Astrocyte (in vitro differentiated cells and primary cell): Measurements from ENCODE around the gene UGT1A4.

ENCODE experiments used
- CTCF ChIP-seq: IDR thresholded peaks from 2 replicates; pipeline ENCODE4 v1.5.1; 2011; ENCODE audit warnings: low read depth, mild to moderate bottlenecking, inconsistent platforms, low read length, moderate library complexity; ENCODE audit not compliant: insufficient read depth
- EZH2 ChIP-seq: IDR thresholded peaks from 2 replicates; pipeline ENCODE4 v1.6.1; 2012; ENCODE audit warnings: mild to moderate bottlenecking, low read length, inconsistent platforms; ENCODE audit not compliant: insufficient read depth

DNA sequence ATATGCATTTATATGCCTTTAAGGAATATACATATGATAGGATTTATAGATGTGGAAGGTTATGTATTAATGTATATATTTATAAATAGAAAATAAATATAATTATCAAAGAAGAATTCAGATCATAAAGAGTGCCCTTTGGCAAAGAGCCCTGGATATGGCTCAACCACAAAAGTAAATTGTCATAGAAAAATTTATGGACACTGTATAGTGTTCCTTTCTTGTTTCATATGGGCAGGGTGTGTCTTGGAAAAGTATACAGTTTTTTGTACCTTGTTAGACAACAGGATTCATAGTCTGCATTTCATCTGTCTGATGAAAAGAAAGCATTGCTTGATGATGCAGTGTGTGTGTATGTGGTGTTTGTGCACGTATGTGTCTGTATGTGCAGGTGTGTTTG lies 33.9 kb upstream of the UGT1A4 start:
- TF ChIP-seq CTCF = no peak
- no peak for TF ChIP-seq EZH2
